ENCODE data around the gene NPAS2.

NPAS2 gene

GRCh38 chr2:100907832-100908231 lies 87.9 kb downstream of the NPAS2 start:
- H3K9me3 ChIP-seq (replicated peaks; ENCODE audit: insufficient read depth, low read length) = no peaks in the 10 kb centered on the region
- no peak for TF ChIP-seq CTCF (IDR thresholded peaks at IDR 0.05; ENCODE audit: low read length)
- no peaks in the 10 kb centered on the region for H3F3A ChIP-seq (ENCODE audit: insufficient read depth, low read length)
- no peaks in the 10 kb centered on the region for H4K20me1 ChIP-seq (ENCODE audit: insufficient read depth, low read length)
- no peak overlapping the region for H3K4me3 ChIP-seq (ENCODE audit: low read length)
- H3K27me3 ChIP-seq (replicated peaks; ENCODE audit: insufficient read depth, low read length) = no peaks in the 10 kb centered on the region
- no peaks in the 10 kb centered on the region for H3K79me2 ChIP-seq (ENCODE audit: low read length)
- no peak overlapping the region for H3K4me2 ChIP-seq (ENCODE audit: low read depth, low read length)
- H3K27ac ChIP-seq (ENCODE audit: low read length) = no peak overlapping the region
- H3K4me1 ChIP-seq (ENCODE audit: low read length) = no peaks in the 10 kb centered on the region
- no peaks in the 10 kb centered on the region for H3K36me3 ChIP-seq (replicated peaks; ENCODE audit: insufficient read depth, low read length)
- H3K9me2 ChIP-seq (replicated peaks; ENCODE audit: insufficient read depth, low read length) = no peaks in the 10 kb centered on the region
- no peak overlapping the region for H2AFZ ChIP-seq (ENCODE audit: low read length)
- no peak for DNase-seq
- H3K9ac ChIP-seq (ENCODE audit: low read length) = no peak overlapping the region

GRCh38 chr2:100909534-100910081 lies 89.7 kb downstream of the NPAS2 start:
- H3K36me3 ChIP-seq (replicated peaks; ENCODE audit: insufficient read depth, low read length) = no peaks in the 10 kb centered on the region
- no peaks in the 10 kb centered on the region for H3K79me2 ChIP-seq (ENCODE audit: low read length)
- no peaks in the 10 kb centered on the region for H3K4me1 ChIP-seq (ENCODE audit: low read length)
- H3K27me3 ChIP-seq (replicated peaks; ENCODE audit: insufficient read depth, low read length) = no peaks in the 10 kb centered on the region
- TF ChIP-seq CTCF (IDR thresholded peaks at IDR 0.05; ENCODE audit: low read length) (no peak), EZH2 (optimal IDR thresholded peaks at IDR 0.05; ENCODE audit: low read depth, low read length) (no peak), EZH2phosphoT487 (IDR thresholded peaks at IDR 0.05; ENCODE audit: low read length) (no peak)
- DNase-seq = no peak
- no peaks in the 10 kb centered on the region for H3F3A ChIP-seq (ENCODE audit: insufficient read depth, low read length)
- H3K9me2 ChIP-seq (replicated peaks; ENCODE audit: insufficient read depth, low read length) = no peaks in the 10 kb centered on the region
- H3K4me2 ChIP-seq (ENCODE audit: low read depth, low read length) = no peak overlapping the region
- H3K9me3 ChIP-seq (replicated peaks; ENCODE audit: insufficient read depth, low read length) = no peaks in the 10 kb centered on the region
- H4K20me1 ChIP-seq (ENCODE audit: insufficient read depth, low read length) = no peaks in the 10 kb centered on the region
- H3K27ac ChIP-seq (ENCODE audit: low read length) = no peak overlapping the region
- no peak overlapping the region for H3K4me3 ChIP-seq (ENCODE audit: low read length)
- H3K9ac ChIP-seq (ENCODE audit: low read length) = no peak overlapping the region
- H2AFZ ChIP-seq (ENCODE audit: low read length) = no peak overlapping the region

GRCh38 chr2:100910111-100910510 lies 90.2 kb downstream of the NPAS2 start:
- Histone ChIP-seq H3K9me2 (replicated peaks; ENCODE audit: insufficient read depth, low read length) (no peaks in the 10 kb centered on the region), H3K36me3 (replicated peaks; ENCODE audit: insufficient read depth, low read length) (no peaks in the 10 kb centered on the region), H3K4me1 (ENCODE audit: low read length) (no peaks in the 10 kb centered on the region), H3K4me3 (ENCODE audit: low read length) (no peak overlapping the region), H3K4me2 (ENCODE audit: low read depth, low read length) (no peak overlapping the region), H3K27me3 (replicated peaks; ENCODE audit: insufficient read depth, low read length) (no peaks in the 10 kb centered on the region), H4K20me1 (ENCODE audit: insufficient read depth, low read length) (no peaks in the 10 kb centered on the region), H3K79me2 (ENCODE audit: low read length) (no peaks in the 10 kb centered on the region), H3K27ac (ENCODE audit: low read length) (no peak overlapping the region), H3F3A (ENCODE audit: insufficient read depth, low read length) (no peaks in the 10 kb centered on the region), H3K9ac (ENCODE audit: low read length) (no peak overlapping the region), H3K9me3 (replicated peaks; ENCODE audit: insufficient read depth, low read length) (no peaks in the 10 kb centered on the region), H2AFZ (ENCODE audit: low read length) (no peak overlapping the region)
- TF ChIP-seq CTCF (IDR thresholded peaks at IDR 0.05; ENCODE audit: low read length) (no peak), EZH2 (optimal IDR thresholded peaks at IDR 0.05; ENCODE audit: low read depth, low read length) (no peak), EZH2phosphoT487 (IDR thresholded peaks at IDR 0.05; ENCODE audit: low read length) (no peak)
- no peak for DNase-seq

Measured in MM.1S (cell line).